Stimulated activated CD8-positive, alpha-beta memory T cell treated with anti-CD3 and anti-CD28 coated beads, Interleukin-12 subunit alpha, Interleukin-12 subunit beta, amount 100 ng/mL, for 1 hour (primary cell): ENCODE data around the gene NSUN3.

Experiments used
- DNase-seq: peaks from one replicate; pipeline ENCODE4 v3.0.0-alpha.2; 2020; ENCODE audit warnings: low read depth

Gene NSUN3

DNA sequence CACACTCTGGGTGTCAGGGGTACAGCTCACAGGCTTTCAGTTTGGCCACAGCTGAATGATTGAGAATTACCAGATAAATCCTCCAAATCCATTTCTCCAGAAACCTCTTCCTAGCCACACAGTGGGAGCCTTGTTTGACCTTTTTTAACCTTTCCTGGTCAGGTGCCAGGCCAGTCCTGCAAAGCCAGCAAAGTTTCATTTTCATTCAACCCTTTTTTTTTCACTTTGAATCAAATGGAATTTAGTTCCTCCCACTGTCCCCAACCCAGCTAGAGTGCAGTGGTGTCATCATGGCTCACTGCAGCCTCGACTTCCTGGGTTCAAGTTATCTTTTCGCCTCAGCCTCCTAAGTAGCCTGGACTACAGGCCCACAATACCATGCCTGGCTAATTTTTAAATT is 67.8 kb downstream of the NSUN3 start:
- DNase-seq: no peak

DNA sequence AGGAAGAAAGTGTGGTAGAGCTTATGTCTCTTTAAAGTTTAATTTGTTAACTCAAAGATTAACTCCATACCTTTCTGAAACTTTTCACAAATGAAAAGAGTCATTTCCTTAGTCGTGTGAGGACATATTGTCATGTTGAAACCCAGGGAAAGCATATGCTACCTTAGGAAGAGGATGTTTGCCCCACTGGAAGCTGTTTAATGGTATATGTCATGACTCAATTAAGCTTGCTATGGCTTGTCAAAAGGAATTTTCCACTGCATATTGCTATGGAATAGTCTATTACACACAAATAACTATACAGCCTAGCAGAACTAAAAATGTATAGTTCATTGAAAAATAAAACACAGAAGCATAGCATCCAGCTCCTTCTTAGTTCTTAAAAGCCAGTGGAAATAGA is 69.9 kb downstream of the NSUN3 start:
- DNase-seq: no peak

DNA sequence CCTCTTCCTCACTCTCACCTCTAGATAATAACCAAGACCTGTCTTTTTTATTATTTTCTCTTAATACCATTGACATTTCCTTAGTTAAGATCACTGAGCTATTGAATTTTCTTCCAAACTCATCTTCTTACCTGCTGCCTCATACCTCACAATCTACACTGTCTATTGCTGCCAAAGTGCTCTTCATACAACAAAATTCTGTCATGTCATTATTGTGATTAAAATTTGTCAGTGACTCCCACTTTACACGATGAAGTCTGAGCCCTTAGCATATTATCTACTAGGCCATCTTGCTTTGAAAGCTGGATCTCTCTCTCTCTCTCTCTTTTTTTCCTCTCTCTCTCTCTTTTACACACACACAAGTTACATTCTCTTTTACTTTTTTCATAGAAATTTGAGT is 73.3 kb downstream of the NSUN3 start:
- DNase-seq: no peak

DNA sequence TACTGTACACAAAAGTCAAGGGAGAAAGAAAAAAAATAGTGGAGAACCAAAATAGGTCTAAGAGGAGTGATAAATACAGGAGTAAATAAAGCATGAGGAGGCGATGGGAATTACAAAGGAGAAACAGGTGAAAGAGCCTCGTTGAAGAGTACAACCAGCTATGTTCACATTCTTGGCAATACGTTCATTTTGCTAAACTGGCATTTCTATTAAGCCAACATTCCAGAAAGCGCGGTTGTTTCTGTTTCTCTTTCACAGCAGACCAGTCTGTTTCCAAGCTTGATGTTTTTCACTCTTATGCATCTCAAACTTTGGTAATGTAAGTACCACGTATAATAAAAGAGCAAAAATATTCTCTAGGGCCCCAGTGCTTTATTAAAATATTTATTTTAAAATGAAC is 74.5 kb downstream of the NSUN3 start:
- no peak for DNase-seq

DNA sequence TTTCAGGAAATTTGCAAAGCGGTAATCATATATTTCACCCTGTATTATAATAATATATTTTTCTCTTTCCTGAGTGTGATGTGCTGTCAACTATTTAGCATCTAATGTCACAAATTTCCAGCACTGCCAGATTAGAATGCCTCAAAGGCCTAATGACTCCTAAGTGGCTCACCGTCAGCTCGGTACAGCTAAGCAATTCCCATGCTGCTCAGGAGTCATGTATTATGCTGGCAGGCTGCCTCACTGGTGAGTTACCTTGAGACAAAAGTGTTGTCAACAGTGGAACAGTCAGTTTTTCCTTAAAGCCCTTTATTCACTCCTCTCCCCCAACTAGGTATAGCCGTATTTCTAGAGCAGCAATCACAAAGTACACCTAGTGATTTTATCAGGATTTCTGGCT is 83.6 kb downstream of the NSUN3 start:
- no peak for DNase-seq

DNA sequence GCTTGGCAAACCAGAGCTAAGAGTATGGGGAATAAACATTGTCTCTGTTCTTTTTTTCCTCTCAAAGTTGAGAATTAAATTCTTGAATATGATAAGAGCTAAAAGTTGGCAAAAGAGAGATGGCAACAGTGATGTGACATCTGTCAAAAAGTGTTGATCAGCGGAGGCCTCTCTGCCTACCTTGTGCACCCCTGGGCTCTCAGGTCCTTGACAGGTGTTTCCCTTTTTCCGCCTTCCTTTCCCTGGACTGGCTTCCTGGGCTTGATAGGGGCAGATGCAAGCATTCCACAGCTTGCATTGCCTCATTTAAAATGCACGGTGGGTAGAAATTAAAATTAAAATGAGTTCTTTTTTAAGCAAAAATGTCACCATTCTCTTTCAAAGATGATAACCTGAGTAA is 84.2 kb downstream of the NSUN3 start:
- no peak for DNase-seq

DNA sequence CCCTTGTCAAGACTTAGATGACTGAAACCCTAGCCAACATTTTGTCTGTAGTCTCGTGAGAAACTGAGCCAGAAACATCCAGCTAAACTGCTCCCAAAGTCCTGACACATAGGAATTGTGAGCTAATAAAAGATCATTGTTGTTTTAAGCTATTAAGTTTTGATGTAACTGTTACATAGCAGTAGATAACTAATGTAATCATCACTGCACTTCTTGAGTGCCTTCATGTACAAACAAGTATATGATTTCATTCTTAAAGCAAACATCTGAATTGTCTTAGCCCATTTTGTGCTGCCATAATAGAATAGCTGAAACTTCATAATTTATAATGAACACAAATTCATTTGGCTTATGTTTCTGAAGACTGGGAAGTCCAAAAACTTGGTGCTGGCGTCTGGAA is 87.3 kb downstream of the NSUN3 start:
- DNase-seq: no peak

DNA sequence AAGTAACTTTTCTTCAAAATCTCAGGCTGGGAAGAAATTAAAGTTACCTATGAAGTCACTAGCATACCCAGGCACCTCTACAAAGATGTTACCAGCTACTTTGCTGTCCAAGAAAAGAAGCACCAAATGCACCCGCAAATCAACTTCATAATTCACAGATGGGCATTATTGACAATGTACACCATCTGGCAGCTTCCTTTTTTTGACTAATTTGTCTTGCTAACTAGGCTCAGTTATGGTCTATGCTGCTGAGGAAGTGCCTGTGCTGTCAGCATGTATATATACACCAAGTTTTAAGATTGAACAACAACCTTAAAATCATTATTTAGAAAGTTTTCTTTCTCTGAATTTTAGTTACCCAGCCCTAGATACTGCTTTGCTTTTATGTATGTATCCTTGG is 93.8 kb downstream of the NSUN3 start:
- DNase-seq: no peak

DNA sequence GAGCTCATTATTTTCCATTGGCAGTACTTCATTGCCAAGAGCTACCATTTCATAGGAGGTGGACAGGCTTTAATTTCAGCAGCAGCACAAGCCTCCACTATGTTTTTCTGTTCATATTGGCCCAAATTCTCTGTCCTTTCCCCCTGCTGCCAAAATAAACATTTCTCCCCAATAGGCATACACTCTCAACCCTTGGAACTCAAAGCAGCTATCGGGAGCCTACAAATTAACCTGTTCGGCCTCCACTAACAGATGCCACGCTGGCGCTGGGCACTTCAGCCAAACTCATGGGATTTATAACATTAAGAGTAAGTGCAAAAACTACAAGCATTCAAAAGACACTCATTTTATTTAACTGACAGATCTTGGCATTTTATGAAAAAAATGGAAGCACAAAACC is 95.7 kb downstream of the NSUN3 start:
- no peak for DNase-seq

DNA sequence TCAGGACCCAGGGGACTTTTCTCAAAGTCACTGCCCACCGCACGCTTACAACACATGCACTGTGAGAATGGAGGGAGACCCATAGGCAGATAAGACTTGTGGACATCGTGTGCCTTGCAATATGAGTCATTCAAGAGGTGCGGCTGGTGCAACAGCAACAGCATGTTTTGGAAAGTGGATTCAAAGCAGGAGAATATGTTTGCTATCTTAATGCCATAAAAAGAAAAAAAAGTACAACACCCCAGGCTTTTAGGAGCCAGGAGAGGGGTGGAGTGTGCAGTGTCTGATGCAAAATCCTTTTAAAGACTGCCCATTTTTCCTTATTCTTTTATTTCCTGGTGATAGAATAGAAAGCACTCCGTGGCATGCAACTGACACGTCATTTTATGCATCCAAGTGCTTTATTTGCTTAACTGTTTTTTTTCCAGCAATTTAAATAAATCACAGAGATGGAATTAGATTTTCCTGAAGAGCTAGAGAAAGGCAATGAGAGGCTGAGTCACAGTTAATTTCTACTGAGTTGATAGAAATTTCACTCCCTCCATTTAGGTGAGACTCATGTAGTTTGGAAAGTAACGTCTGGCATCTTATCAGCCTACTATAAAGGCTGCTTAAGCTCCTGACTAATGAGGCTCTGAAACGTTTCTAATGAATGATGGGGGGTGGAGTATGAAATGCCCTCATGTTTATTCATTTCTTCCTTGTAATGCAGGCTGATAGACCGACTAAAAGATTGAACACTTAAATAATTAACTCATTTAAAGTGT is 96.4 kb downstream of the NSUN3 start:
- no peak for DNase-seq

DNA sequence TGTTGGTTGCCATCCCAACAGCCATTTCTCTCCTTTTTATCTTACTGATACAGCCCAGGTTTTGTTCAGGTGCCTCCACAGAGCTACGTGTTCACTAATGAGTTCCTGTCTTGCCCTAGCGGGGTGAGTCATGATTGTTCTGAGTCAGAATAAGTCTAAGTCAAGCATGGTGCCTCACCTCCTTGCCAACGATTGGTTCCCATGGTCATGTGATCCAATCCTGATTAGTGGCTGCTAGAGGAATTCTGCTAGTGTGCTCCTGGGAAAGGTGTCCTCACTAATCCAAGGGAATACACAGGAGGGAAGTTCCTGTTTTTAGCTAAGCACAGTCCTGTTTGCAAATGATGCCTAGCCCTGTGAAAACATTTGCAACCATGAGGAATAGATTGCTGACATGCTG is 99.8 kb downstream of the NSUN3 start:
- DNase-seq: no peak

DNA sequence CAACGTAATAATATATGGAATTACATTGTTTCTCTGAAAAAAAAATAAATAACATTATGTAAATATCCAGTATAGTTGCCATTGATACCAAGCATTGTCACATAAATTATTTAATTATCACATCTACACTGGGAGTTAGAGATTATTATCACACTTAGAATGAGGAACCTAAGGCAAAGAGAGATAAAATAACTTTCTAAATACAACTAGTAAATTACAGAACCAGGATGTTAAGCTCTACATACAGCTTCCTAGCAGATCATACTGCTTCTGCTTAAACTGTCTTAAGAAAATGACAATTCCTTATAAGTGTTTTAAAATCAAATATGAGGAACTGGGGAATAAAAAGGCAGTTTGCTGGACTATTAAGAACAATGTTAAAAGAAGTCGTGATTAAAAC is 104.5 kb downstream of the NSUN3 start:
- DNase-seq: no peak

DNA sequence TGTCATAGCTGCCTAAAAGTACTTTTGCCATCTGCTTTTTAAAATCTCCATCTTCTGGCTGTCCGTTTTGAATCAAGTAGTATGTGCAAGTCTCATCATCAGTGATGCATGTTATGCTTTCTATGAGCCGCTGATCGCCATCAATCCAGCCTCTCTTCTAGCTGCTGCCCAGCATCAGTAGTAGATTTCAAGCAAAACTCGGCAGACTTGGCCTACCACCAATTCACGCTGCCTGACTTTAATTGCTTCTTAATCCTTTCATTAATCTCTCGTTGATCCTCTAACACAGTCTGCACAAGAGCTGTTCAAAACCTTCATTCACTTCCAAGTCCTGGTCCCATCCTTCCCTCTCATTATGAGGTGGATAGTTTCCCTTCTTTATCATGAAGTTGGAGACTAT is 104.9 kb downstream of the NSUN3 start:
- DNase-seq: no peak

DNA sequence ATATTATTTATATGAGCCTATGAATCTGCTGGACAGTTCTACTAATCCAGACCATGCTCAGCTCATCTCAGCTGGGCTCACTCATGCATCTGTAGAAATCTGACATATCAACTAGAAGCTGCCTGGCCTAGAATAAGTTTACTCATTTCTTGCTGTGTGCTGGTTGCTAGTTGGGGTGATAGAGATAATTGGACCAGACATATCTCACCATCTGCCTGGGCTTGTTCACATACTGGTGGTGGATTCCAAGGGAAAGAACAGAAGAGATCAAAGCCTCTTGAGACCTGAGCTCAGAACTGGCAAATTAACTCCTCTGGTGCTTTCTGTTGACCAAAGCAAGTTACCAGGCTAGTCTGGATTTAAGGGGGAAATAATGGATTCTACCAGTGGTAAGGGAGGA is 109.1 kb downstream of the NSUN3 start:
- DNase-seq: no peak

DNA sequence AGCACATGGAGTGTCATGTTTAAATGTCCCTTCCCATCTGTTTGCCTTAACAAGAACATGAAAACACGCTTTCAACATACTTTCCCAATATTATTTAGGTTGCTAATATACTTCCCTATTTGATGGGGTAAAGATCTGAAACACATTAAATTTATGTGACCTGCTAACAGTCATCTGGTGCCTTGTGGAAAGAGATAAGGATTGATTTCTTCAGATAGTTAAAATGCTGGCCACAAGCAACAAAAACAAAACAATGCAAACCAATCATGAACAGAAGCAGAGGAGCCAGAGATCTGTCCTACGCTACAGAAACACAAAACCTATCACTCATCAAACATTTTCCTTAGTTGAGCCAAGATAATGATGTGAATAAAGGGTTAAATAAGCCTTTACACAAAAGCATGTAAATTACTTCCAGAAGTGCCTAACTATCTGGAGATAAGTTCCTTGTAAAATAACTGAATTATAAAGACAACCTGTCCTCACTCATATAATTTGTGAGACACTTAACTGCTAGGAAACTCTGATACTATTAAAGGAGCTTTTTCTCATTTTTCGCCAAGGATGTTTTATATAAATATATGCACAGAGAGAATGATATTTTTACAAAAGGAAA is 109.9 kb downstream of the NSUN3 start:
- DNase-seq: no peak

DNA sequence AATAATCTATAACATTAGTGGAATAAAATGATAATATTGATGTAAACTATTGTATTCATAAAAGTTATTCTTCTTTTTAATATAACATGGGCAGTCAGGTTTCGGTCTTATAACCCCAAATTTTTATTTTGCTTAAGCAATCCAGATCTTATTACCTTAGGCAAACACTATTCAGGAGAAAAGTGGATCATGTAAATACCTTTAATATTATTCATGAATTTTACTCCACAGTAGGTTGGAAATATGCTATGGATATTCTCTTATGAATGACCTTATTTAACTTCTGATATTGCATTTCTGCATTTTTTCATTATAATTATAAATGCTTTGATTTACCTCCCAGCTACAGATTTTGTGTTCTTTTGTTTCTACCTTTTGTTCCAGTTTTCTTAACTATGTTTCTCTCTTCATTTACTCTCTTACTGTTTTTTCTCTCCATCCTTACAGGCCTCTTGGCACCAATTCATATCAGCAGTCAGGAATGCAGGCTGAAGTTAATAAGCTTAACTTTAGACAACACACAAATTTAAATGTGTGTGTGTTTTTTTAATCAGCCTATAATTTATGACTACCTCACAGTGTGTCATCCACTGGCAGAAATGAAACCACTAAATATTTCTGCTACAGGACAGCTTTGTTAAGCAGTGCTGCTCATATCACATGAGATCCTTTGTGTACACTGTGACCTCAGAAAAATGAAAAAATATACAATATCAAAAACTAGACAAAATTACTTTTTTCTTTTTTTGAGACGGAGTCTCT is 111.0 kb downstream of the NSUN3 start:
- DNase-seq: no peak

DNA sequence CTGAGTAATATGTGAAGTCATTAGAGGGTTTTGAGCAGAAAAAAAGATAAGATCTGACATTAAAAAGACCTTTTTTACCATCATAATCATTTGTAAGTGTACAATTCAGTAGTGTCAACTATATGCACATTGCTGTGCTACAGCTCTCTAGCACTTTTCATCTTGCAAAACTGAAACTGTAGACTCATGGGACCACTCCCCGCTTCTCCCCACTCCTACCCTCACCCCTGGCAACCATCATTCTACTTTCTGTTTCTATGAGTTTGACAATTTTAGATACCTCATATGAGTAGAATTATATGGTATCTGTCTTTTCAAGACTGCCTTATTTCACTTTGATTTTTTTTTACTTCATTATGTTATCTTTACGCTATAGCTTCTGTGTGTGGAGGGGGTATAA is 112.8 kb downstream of the NSUN3 start:
- no peak for DNase-seq

DNA sequence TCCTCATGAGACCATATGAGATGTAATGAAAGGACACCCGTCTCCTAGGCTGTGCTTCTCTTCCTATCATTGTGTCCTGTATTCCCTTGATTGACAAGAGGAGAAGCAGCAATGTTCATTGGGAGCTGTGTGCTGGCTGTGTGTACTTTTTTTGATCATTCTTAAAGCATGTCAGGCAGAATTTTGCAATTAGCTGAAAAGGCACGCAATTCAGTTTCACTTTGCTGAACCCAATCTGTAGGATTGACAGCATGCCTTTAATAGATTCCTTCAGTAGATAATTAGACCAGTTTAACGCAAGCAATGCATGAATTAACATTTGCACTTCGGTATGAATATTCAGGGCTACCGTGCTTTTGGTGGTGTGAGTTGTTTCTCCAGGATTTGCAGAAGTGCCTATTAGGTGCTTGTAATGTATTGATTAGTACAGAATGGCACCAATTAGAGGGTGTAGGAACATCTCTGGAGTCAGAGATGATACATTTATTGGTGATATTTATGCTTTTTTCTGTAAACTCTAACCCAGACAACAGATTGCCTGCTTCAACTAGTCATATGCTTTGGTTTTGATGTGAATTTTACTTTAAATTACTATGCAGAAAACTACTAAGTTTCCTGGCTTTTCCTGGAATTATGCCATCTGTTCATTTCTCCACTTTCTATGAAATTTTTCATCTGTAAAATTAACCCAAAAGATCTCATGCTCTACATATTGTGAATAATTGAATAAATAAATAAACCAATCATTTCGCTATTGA is 114.3 kb downstream of the NSUN3 start:
- DNase-seq: no peak
